Activated naive CD8-positive, alpha-beta T cell (primary cell): ENCODE results near the gene ZPBP.
"Not testable (repeated sequence)": the region's sequence is repeated elsewhere in the genome, so short reads cannot be mapped to it uniquely, and the experiment has no call there.

ENCODE experiments used
- H3K27ac Mint-ChIP-seq: one replicate; pipeline ENCODE4 v1.8.0; 2021; ENCODE audit warnings: mixed read lengths
- H3K27me3 Mint-ChIP-seq: one replicate; pipeline ENCODE4 v1.8.0; 2021; ENCODE audit warnings: mixed read lengths
- H3K36me3 Mint-ChIP-seq: one replicate; pipeline ENCODE4 v1.8.0; 2021; ENCODE audit warnings: mixed read lengths
- H3K4me1 Mint-ChIP-seq: one replicate; pipeline ENCODE4 v1.8.0; 2021; ENCODE audit warnings: low read depth, mixed read lengths
- H3K4me3 Mint-ChIP-seq: one replicate; pipeline ENCODE4 v1.8.0; 2021; ENCODE audit warnings: mild to moderate bottlenecking, mixed read lengths
- H3K9me3 Mint-ChIP-seq: one replicate; pipeline ENCODE4 v1.8.0; 2021; ENCODE audit warnings: low read depth, mixed read lengths

Gene ZPBP

GRCh38 chr7:50073093-50073492, 20.0 kb downstream of the ZPBP start:
- peaks cover 20% of the 10 kb centered on the region for H3K4me1 Mint-ChIP-seq
- no peak overlapping the region for H3K4me3 Mint-ChIP-seq
- H3K36me3 Mint-ChIP-seq, result peaks cover 15% of the 10 kb centered on the region
- H3K27ac Mint-ChIP-seq, result no peak overlapping the region
- H3K9me3 Mint-ChIP-seq, result peaks cover 24% of the 10 kb centered on the region
- H3K27me3 Mint-ChIP-seq, result peaks cover 8% of the 10 kb centered on the region

- Mint-ChIP-seq H3K27ac (peak overlapping the region; percentile 93), H3K9me3 (peaks cover 24% of the 10 kb centered on the region), H3K36me3 (peaks cover 12% of the 10 kb centered on the region), H3K27me3 (no peaks in the 10 kb centered on the region), H3K4me3 (peak overlapping the region; percentile 95), H3K4me1 (peaks cover 26% of the 10 kb centered on the region)
These were observed 23.4 kb downstream of the ZPBP start for GRCh38 chr7:50069613-50070012.

DNA sequence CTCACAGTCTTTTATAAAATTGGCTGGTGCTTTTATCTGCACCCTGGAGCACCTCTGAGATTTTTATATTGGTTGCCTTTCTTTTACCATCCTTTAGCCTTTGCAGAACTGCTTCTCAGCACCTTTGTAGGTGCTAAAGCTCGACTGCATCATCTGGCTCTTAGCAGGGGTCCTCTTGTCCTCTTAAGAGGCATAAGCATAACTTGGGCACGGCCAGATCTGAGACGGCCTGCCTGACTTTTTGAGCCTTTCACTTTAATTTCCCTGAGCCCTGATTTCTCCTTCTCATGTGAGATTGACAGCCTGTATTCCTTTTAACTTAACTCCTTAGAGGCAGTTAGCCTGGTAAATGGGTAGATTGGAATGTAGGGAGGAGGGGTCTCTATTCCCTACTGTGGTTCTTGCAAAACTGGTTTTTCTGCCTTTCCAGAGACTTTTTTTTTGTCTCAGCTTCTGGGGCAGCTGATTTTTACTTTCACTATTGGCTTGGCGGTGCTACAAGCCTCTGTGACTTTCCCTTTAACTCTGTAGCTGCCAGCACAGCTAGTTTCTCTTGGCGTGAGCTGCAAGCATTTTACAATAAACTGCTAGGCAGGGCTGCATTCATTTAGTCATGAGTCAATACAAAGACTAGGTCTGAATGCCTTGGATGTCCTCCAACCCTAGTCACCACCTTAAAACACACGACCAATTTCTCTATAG, 24.0 kb downstream of the ZPBP start:
- Mint-ChIP-seq H3K9me3 (peaks cover 18% of the 10 kb centered on the region), H3K4me1 (peaks cover 26% of the 10 kb centered on the region), H3K27ac (peak overlapping the region; percentile 93), H3K4me3 (peak overlapping the region; percentile 95), H3K27me3 (no peaks in the 10 kb centered on the region), H3K36me3 (peaks cover 13% of the 10 kb centered on the region)

- Mint-ChIP-seq H3K27me3 (no peaks in the 10 kb centered on the region), H3K4me1 (peaks cover 26% of the 10 kb centered on the region), H3K36me3 (peaks cover 10% of the 10 kb centered on the region), H3K9me3 (peaks cover 9% of the 10 kb centered on the region), H3K4me3 (peak overlapping the region; percentile 95), H3K27ac (peak overlapping the region; percentile 93)
These were observed 25.0 kb downstream of the ZPBP start for GRCh38 chr7:50068026-50068425.

GRCh38 chr7:50062951-50063350, 30.1 kb downstream of the ZPBP start:
- peaks cover 6% of the 10 kb centered on the region for H3K9me3 Mint-ChIP-seq
- H3K4me1 Mint-ChIP-seq, result peaks cover 4% of the 10 kb centered on the region
- no peaks in the 10 kb centered on the region for H3K27me3 Mint-ChIP-seq
- no peak overlapping the region for H3K27ac Mint-ChIP-seq
- H3K36me3 Mint-ChIP-seq, result peaks cover 6% of the 10 kb centered on the region
- no peak overlapping the region for H3K4me3 Mint-ChIP-seq

- H3K27ac Mint-ChIP-seq, result no peak overlapping the region
- H3K4me3 Mint-ChIP-seq, result no peak overlapping the region
- peaks cover 5% of the 10 kb centered on the region for H3K27me3 Mint-ChIP-seq
- no peaks in the 10 kb centered on the region for H3K36me3 Mint-ChIP-seq
- H3K9me3 Mint-ChIP-seq, result no peaks in the 10 kb centered on the region
- no peaks in the 10 kb centered on the region for H3K4me1 Mint-ChIP-seq
These were observed 36.9 kb downstream of the ZPBP start for GRCh38 chr7:50056131-50056530.

DNA sequence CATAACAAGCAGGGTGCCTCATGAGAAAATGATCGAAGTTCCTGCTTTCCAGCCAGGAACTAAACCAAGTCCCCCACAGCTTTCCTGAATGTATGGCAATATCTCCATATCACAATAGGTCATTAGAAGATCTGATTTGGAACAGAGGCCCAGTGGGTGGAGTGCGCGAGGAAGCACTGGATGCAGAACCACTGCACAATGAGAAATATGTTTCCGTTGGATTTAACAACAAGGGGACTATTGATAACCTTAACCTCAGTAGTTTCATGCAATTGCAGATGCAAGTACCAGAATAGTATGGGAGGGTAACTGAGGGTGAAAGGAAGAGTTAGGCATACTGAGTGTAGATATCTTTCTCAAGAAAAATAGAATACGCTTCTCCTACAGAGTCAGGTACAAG, 45.3 kb downstream of the ZPBP start:
- H3K9me3 Mint-ChIP-seq, result no peaks in the 10 kb centered on the region
- H3K4me3 Mint-ChIP-seq, result no peak overlapping the region
- no peaks in the 10 kb centered on the region for H3K4me1 Mint-ChIP-seq
- no peak overlapping the region for H3K27ac Mint-ChIP-seq
- peaks cover 4% of the 10 kb centered on the region for H3K36me3 Mint-ChIP-seq
- peaks cover 15% of the 10 kb centered on the region for H3K27me3 Mint-ChIP-seq

DNA sequence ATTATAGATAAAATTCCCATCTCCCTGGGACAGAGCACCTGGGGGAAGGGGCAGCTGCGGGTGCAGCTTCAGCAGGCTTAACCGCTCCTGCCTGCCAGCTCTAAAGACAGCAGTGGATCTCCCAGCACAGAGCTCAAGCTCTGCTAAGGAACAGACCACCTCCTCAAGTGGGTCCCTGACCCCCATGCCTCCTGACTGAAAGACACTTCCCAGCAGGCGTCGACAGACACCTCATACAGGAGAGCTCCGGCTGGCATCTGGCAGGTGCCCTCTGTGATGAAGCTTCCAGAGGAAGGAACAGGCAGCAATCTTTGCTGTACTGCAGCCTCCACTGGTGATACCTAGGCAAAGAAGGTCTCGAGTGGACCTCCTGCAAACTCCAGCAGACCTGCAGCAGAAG, 51.9 kb downstream of the ZPBP start:
- not testable (repeated sequence) for H3K27ac Mint-ChIP-seq, H3K4me3 Mint-ChIP-seq, H3K4me1 Mint-ChIP-seq, H3K36me3 Mint-ChIP-seq, H3K9me3 Mint-ChIP-seq
- peaks cover 12% of the 10 kb centered on the region for H3K27me3 Mint-ChIP-seq

DNA sequence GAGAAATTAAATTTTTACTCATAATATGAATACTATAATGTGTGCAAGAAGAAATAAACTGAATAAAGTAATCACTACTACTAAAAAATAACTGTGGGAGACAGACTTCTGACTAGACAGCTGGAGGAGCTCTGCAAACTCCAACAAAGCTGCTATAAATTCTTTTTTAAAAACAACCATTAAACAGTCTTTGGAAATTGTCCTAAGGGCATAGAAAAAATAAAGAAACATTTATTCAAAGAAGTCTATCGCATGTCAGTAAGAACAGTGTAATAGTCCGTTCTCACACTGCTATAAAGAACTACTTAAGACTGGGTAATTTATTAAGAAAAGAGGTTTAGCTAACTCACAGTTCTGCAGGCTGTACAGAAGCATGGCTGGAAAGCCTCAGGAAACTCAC, 56.0 kb downstream of the ZPBP start:
- peaks cover 6% of the 10 kb centered on the region for H3K36me3 Mint-ChIP-seq
- peaks cover 8% of the 10 kb centered on the region for H3K27me3 Mint-ChIP-seq
- no peak overlapping the region for H3K27ac Mint-ChIP-seq
- H3K4me3 Mint-ChIP-seq, result no peak overlapping the region
- H3K9me3 Mint-ChIP-seq, result no peaks in the 10 kb centered on the region
- H3K4me1 Mint-ChIP-seq, result no peaks in the 10 kb centered on the region

DNA sequence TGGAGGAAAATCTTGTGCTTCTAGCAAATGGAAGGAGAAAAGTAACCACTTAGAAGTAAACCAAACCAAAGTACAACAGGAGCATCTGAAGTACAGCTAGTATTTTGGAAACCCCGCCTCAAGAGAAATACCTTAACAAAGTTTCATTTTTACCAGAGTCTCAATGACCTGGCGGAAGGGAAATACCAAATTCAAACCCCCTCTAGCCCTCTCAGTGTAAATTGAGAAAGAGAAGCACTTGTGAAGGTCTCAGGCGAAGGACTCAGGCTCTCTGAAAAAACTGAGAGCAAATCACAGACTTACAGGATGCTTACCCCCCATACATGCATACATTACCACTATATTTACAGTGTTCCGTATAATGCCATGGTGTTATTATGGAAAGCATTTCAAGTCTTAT, 70.1 kb downstream of the ZPBP start:
- Mint-ChIP-seq H3K27ac (no peak overlapping the region), H3K36me3 (peaks cover 6% of the 10 kb centered on the region), H3K4me1 (no peaks in the 10 kb centered on the region), H3K9me3 (no peaks in the 10 kb centered on the region), H3K27me3 (peaks cover 11% of the 10 kb centered on the region), H3K4me3 (no peak overlapping the region)

DNA sequence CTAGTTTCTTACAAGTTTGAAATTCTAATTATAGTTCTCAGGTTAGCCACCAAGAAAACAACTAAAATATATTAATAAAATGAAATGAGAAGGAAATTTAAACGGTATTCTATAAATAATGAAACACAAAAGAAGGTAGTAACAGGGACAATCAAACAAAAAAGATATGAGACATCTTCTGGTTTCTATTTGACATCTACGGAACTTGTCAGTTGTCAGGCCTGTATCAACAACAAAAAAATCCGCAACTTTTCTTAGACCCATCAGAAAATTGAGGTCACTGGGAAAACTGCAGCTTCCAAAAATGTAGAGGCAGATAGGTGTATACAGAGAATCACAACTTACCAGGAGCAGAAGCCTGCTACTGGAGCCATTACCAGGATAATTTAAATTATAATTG, 70.6 kb downstream of the ZPBP start:
- Mint-ChIP-seq H3K4me3 (no peak overlapping the region), H3K27me3 (peaks cover 11% of the 10 kb centered on the region)

GRCh38 chr7:49995681-49996080, 97.4 kb downstream of the ZPBP start:
- no peaks in the 10 kb centered on the region for H3K4me1 Mint-ChIP-seq
- no peak overlapping the region for H3K4me3 Mint-ChIP-seq
- H3K36me3 Mint-ChIP-seq, result no peaks in the 10 kb centered on the region
- H3K27ac Mint-ChIP-seq, result no peak overlapping the region
- no peaks in the 10 kb centered on the region for H3K27me3 Mint-ChIP-seq
- H3K9me3 Mint-ChIP-seq, result no peaks in the 10 kb centered on the region

More for the DNA sequence above, 70.6 kb downstream of the ZPBP start:
- no peak overlapping the region for H3K27ac Mint-ChIP-seq
- H3K9me3 Mint-ChIP-seq, result no peaks in the 10 kb centered on the region
- peaks cover 6% of the 10 kb centered on the region for H3K36me3 Mint-ChIP-seq
- H3K4me1 Mint-ChIP-seq, result no peaks in the 10 kb centered on the region

DNA sequence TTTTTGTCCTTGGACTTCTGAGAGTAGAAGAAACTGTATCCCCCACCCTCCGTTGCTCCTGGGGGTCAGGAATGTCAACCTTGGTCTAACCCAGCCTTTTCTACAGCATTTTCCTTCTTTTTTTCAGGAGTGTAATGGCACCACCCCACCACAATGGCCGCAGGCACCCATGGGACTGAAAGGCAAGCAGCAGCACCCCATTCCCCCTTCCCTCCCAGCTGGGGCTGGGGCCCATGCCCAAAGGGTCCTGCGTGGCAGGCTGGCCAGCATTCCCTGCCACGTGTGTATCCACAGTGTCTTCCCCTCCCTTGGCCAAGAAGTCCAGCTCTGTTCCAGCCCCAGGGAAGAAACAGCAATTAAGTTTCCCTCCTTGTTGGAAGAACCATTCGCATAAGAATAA, 106.9 kb downstream of the ZPBP start:
- H3K27me3 Mint-ChIP-seq, result peaks cover 1% of the 10 kb centered on the region

DNA sequence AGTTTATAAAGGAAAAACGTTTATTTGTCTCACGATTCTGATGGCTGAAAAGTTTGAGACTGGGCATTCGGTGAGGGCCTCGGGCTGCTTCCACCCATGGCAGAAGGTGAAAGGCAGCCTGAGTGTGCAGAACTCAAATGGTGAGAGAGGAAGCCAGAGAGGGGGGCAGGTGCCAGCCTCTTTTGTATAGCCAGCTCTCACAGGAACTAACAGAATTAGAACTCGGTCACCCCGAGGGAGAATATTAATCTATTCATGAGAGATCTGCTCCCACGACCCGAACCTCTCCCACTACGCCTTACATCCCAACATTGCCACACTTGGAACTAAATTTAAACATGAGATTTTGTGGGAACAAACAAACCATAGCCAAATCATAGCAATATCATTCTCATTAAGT, 112.6 kb downstream of the ZPBP start:
- no peaks in the 10 kb centered on the region for H3K4me1 Mint-ChIP-seq
- no peaks in the 10 kb centered on the region for H3K36me3 Mint-ChIP-seq
- H3K9me3 Mint-ChIP-seq, result no peaks in the 10 kb centered on the region
- H3K27me3 Mint-ChIP-seq, result no peaks in the 10 kb centered on the region
- H3K27ac Mint-ChIP-seq, result no peak overlapping the region
- H3K4me3 Mint-ChIP-seq, result no peak overlapping the region

More for the DNA sequence above, 106.9 kb downstream of the ZPBP start:
- Mint-ChIP-seq H3K27ac (no peak overlapping the region), H3K4me1 (no peaks in the 10 kb centered on the region), H3K36me3 (peaks cover 5% of the 10 kb centered on the region), H3K9me3 (peaks cover 16% of the 10 kb centered on the region), H3K4me3 (no peak overlapping the region)

- H3K27me3 Mint-ChIP-seq, result no peaks in the 10 kb centered on the region
- H3K4me3 Mint-ChIP-seq, result no peak overlapping the region
- no peaks in the 10 kb centered on the region for H3K9me3 Mint-ChIP-seq
- no peaks in the 10 kb centered on the region for H3K36me3 Mint-ChIP-seq
- H3K27ac Mint-ChIP-seq, result no peak overlapping the region
- no peaks in the 10 kb centered on the region for H3K4me1 Mint-ChIP-seq
These were observed 116.8 kb downstream of the ZPBP start for GRCh38 chr7:49976238-49976637.

- Mint-ChIP-seq H3K36me3 (no peaks in the 10 kb centered on the region), H3K4me3 (no peak overlapping the region), H3K27ac (no peak overlapping the region), H3K9me3 (no peaks in the 10 kb centered on the region), H3K4me1 (no peaks in the 10 kb centered on the region), H3K27me3 (no peaks in the 10 kb centered on the region)
These were observed 119.0 kb downstream of the ZPBP start for GRCh38 chr7:49974035-49974434.
